GM23338 (cell line): ENCODE results near the gene RABL3.

Source experiments
- ETS1 ChIP-seq: IDR thresholded peaks from 2 replicates; pipeline ENCODE4 v1.6.1; 2016; ENCODE audit warnings: antibody characterized with exemption
- EZH2 ChIP-seq: fragments of 200-600 bp; sonication (generic); IDR thresholded peaks from one replicate; pipeline ENCODE4 v1.8.0; 2017; ENCODE audit warnings: antibody characterized with exemption, mild to moderate bottlenecking, low read depth; ENCODE audit not compliant: unreplicated experiment
- JUNB ChIP-seq: IDR thresholded peaks from one replicate; pipeline ENCODE4 v1.6.1; 2016; ENCODE audit warnings: antibody characterized with exemption; ENCODE audit not compliant: unreplicated experiment
- POLR2AphosphoS5 ChIP-seq: IDR thresholded peaks from 2 replicates; pipeline ENCODE4 v1.6.1; 2016; ENCODE audit warnings: antibody characterized with exemption, low read depth
- REST ChIP-seq: IDR thresholded peaks from one replicate; pipeline ENCODE4 v1.6.1; 2018; ENCODE audit warnings: antibody characterized with exemption; ENCODE audit not compliant: unreplicated experiment
- ZNF114 ChIP-seq: fragments of 250-450 bp; sonication (Bioruptor Pico); IDR thresholded peaks from 2 replicates; pipeline ENCODE4 v1.5.0; 2020; ENCODE audit warnings: mild to moderate bottlenecking, moderate library complexity
- TF ChIP-seq, protein P1 (sequence below), 2 experiments: fragments of 200-600 bp in 1 of 2; sonication (generic) in 1 of 2; conservative IDR thresholded peaks; 2 replicates each; pipeline versions ENCODE4 v1.5.1 to v1.6.1; 2016 to 2017; ENCODE audit warnings: antibody characterized with exemption in 2 of 2, low read depth in 2 of 2, mild to moderate bottlenecking in 2 of 2, moderate library complexity in 1 of 2
- TF ChIP-seq, protein P2 (sequence below): fragments of 250-450 bp; sonication (Bioruptor Pico); IDR thresholded peaks from 2 replicates; pipeline ENCODE4 v1.5.0; 2020; ENCODE audit warnings: mild to moderate bottlenecking, moderate library complexity

- TF ChIP-seq, protein P1, sequence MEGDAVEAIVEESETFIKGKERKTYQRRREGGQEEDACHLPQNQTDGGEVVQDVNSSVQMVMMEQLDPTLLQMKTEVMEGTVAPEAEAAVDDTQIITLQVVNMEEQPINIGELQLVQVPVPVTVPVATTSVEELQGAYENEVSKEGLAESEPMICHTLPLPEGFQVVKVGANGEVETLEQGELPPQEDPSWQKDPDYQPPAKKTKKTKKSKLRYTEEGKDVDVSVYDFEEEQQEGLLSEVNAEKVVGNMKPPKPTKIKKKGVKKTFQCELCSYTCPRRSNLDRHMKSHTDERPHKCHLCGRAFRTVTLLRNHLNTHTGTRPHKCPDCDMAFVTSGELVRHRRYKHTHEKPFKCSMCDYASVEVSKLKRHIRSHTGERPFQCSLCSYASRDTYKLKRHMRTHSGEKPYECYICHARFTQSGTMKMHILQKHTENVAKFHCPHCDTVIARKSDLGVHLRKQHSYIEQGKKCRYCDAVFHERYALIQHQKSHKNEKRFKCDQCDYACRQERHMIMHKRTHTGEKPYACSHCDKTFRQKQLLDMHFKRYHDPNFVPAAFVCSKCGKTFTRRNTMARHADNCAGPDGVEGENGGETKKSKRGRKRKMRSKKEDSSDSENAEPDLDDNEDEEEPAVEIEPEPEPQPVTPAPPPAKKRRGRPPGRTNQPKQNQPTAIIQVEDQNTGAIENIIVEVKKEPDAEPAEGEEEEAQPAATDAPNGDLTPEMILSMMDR (conservative IDR thresholded peaks at IDR 0.05; ENCODE audit: low read depth in 2 of 2): no peak
- TF ChIP-seq REST (no peak), JUNB (no peak), ETS1 (no peak), EZH2 (no peak), ZNF114 (no peak), POLR2AphosphoS5 (no peak)
- TF ChIP-seq, protein P2, sequence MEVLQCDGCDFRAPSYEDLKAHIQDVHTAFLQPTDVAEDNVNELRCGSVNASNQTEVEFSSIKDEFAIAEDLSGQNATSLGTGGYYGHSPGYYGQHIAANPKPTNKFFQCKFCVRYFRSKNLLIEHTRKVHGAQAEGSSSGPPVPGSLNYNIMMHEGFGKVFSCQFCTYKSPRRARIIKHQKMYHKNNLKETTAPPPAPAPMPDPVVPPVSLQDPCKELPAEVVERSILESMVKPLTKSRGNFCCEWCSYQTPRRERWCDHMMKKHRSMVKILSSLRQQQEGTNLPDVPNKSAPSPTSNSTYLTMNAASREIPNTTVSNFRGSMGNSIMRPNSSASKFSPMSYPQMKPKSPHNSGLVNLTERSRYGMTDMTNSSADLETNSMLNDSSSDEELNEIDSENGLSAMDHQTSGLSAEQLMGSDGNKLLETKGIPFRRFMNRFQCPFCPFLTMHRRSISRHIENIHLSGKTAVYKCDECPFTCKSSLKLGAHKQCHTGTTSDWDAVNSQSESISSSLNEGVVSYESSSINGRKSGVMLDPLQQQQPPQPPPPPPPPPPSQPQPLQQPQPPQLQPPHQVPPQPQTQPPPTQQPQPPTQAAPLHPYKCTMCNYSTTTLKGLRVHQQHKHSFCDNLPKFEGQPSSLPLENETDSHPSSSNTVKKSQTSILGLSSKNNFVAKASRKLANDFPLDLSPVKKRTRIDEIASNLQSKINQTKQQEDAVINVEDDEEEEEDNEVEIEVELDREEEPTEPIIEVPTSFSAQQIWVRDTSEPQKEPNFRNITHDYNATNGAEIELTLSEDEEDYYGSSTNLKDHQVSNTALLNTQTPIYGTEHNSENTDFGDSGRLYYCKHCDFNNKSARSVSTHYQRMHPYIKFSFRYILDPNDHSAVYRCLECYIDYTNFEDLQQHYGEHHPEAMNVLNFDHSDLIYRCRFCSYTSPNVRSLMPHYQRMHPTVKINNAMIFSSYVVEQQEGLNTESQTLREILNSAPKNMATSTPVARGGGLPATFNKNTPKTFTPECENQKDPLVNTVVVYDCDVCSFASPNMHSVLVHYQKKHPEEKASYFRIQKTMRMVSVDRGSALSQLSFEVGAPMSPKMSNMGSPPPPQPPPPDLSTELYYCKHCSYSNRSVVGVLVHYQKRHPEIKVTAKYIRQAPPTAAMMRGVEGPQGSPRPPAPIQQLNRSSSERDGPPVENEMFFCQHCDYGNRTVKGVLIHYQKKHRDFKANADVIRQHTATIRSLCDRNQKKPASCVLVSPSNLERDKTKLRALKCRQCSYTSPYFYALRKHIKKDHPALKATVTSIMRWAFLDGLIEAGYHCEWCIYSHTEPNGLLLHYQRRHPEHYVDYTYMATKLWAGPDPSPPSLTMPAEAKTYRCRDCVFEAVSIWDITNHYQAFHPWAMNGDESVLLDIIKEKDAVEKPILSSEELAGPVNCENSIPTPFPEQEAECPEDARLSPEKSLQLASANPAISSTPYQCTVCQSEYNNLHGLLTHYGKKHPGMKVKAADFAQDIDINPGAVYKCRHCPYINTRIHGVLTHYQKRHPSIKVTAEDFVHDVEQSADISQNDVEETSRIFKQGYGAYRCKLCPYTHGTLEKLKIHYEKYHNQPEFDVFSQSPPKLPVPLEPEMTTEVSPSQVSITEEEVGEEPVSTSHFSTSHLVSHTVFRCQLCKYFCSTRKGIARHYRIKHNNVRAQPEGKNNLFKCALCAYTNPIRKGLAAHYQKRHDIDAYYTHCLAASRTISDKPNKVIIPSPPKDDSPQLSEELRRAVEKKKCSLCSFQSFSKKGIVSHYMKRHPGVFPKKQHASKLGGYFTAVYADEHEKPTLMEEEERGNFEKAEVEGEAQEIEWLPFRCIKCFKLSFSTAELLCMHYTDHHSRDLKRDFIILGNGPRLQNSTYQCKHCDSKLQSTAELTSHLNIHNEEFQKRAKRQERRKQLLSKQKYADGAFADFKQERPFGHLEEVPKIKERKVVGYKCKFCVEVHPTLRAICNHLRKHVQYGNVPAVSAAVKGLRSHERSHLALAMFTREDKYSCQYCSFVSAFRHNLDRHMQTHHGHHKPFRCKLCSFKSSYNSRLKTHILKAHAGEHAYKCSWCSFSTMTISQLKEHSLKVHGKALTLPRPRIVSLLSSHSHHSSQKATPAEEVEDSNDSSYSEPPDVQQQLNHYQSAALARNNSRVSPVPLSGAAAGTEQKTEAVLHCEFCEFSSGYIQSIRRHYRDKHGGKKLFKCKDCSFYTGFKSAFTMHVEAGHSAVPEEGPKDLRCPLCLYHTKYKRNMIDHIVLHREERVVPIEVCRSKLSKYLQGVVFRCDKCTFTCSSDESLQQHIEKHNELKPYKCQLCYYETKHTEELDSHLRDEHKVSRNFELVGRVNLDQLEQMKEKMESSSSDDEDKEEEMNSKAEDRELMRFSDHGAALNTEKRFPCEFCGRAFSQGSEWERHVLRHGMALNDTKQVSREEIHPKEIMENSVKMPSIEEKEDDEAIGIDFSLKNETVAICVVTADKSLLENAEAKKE (CRISPR knock-in tag): no peak
These were observed 57.4 kb downstream of the RABL3 start for GRCh38 chr3:120684896-120685295.
